ENCODE measurements around the gene ARIH1. TPM values are rescaled to one million over a fixed set of nuclear protein-coding genes. Genes with fewer than 3 reads are reported as not detected.
A peak's percentile ranks its signal among the peaks of the same experiment; 100 is the strongest.

Gene ARIH1
- total RNA-seq, 1 experiment from 2014 or later: 209 TPM

DNA sequence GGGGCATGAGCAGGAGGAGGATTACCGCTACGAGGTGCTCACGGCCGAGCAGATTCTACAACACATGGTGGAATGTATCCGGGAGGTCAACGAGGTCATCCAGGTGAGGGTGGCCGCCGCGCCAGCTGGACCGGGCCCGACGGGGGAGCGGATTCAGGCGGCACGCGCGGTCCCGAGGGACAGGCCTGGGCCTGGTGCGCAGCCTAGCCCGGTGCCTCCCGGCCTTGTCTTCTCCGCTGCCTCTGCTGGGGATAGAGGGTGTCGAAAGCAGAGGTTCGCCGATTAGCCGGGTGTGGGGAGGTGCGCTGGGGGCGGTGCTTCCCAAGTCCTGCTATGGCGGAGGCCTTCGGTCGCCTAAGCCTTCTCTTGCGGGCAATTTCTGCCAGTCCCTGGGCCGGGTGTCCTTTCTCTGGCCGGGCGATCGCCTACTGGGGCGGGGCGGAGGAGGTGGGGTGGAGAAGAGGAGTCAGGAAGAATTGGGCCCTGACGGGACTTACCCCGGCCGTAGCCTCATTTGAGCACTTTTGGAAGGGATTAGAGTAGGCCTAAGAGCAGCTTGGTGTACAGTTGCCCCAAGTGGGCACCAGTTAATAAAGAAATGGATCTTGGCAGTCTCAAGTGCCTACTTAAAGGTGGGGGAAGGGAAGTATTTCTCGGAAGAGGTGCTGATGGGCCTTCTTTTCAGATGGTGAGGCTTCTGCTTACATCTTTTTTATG lies 940 bp downstream of the ARIH1 start:
- H3K9me2 ChIP-seq (ENCODE audit: insufficient read depth): no peaks in the 10 kb centered on the region
- H2AFZ ChIP-seq (ENCODE audit: low read depth, low read length, poor library complexity, severe bottlenecking): no peak overlapping the region
- H3K4me2 ChIP-seq (ENCODE audit: low read length): peak overlapping the region; percentile 93
- peaks cover 16 to 20% of the 10 kb centered on the region in 2 experiments; a peak in 3 of 4 replicates for H3K36me3 ChIP-seq (ENCODE audit: control insufficient read depth in 1 of 2, insufficient read depth in 2 of 2, low read length in 2 of 2)
- H3K27ac ChIP-seq (ENCODE audit: low read depth, low read length): peak overlapping the region; percentile 92
- peak; percentile 40 for DNase-seq (ENCODE audit: low read depth, low spot score)
- intact Hi-C loops (cut with micrococcal nuclease): loop anchor here (10.0 kb wide), 1 partner anchor 240 kb away; the partner anchor contains the start of gene PKM
- RAD21 ChIA-PET (ENCODE audit: low non-redundant PET in 1 of 2, low total read pairs in 2 of 2, uncharacterized antibody in 2 of 2, unreplicated experiment in 2 of 2): no interaction called here
- peak overlapping the region; percentile 83 to 89 for H3K4me3 ChIP-seq (replicated peaks in 1 of 2; ENCODE audit: low read depth in 1 of 2, low read length in 2 of 2)
- peaks cover 12% of the 10 kb centered on the region; the same call in 1 of the 2 replicates for H4K20me1 ChIP-seq (ENCODE audit: insufficient read depth)
- H3K27me3 ChIP-seq (ENCODE audit: insufficient read depth, low read length): no peaks in the 10 kb centered on the region
- H3K4me1 ChIP-seq (ENCODE audit: control insufficient read depth in 1 of 2, insufficient read depth in 2 of 2, low read length in 2 of 2): peaks cover 8 to 18% of the 10 kb centered on the region in 2 experiments; a peak in 3 of 4 replicates
- peaks cover 57% of the 10 kb centered on the region for H3K79me2 ChIP-seq (ENCODE audit: insufficient read depth, low read length)
- peak; percentile 54 for ATAC-seq
- POLR2A ChIA-PET: no interaction called here
- peak overlapping the region; percentile 88 for H3K9ac ChIP-seq (ENCODE audit: low read length)
- CTCF ChIA-PET: interaction anchor here (1.0 kb wide), 1 partner anchor 275 kb away, joined by 3 read pairs; no protein-coding TSS in a partner anchor
- TF ChIP-seq TCF7L2 (IDR thresholded peaks at IDR 0.05; ENCODE audit: borderline replicate concordance, extremely low read depth, insufficient read depth, insufficient read length) (no peak), ZFX (IDR thresholded peaks at IDR 0.05) (peak; percentile 80), ZNF274 (IDR thresholded peaks at IDR 0.05; ENCODE audit: low read depth, low read length) (no peak), FOSL1 (IDR thresholded peaks at IDR 0.05; ENCODE audit: low read depth) (no peak), MAX (IDR thresholded peaks at IDR 0.05) (no peak; the same call in 1 of the 2 replicates), EZH2 (IDR thresholded peaks at IDR 0.05) (no peak), EZH2phosphoT487 (IDR thresholded peaks at IDR 0.05; ENCODE audit: borderline replicate concordance) (no peak), POLR2AphosphoS5 (IDR thresholded peaks at IDR 0.05; ENCODE audit: low read depth, low read length) (peak; percentile 30; the same call in 1 of the 2 replicates), YY1 (IDR thresholded peaks at IDR 0.05; ENCODE audit: extremely low read depth, insufficient replicate concordance, low read depth, low read length) (no peak)
- BruUV-seq (replicated peaks): no TSS peak
- H3K9me3 ChIP-seq (ENCODE audit: control insufficient read depth in 1 of 2, insufficient read depth in 1 of 2, low read depth in 1 of 2, low read length in 2 of 2): no peaks in the 10 kb centered on the region

Data from HCT116 (cell line).